ENCODE measurements around the gene SERAC1.

Gene SERAC1

DNA sequence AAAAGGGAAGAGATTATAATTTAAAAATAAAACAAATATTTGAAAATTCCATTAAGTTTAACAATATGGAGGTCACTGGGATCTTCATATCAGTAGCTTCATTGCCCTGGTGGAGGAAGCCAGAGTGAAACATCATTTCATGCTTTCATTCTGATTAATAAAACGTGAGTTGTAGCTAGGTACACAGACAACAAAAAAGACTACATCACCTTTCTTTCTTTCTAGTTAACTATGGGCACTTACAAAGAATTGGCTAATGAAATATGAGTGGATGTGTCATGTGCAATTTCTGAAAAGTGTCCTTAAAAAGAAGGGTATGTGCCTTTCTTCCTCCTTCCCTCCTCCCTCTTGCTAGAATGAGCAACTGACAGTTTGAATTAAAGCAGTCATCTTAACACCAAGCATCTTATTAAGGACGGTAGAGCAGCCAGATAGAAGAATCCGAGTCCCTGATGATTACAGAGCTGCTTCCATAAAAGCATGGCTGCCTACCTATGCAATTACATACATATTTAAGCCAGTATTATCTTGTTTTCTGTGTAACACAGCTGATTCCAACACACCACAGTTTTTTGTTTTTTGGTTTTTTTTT lies 3.4 kb downstream of the SERAC1 start:
- Histone ChIP-seq H2BK5ac (ENCODE audit: low read depth, low read length, poor library complexity, severe bottlenecking) (no peak overlapping the region), H4K91ac (ENCODE audit: low read length) (no peak overlapping the region), H2AK5ac (ENCODE audit: low read length, severe bottlenecking) (no peak overlapping the region), H3K4me3 (ENCODE audit: insufficient read depth in 1 of 2, low read depth in 1 of 2, low read length in 2 of 2) (no peak overlapping the region), H3K9ac (ENCODE audit: low read length) (no peak overlapping the region), H3K9me3 (ENCODE audit: control insufficient read depth, low read length) (no peaks in the 10 kb centered on the region), H3K4me1 (ENCODE audit: control insufficient read depth, insufficient read depth, low read depth, low read length) (peaks cover 7% of the 10 kb centered on the region), H3K23ac (ENCODE audit: low read length in 2 of 2) (no peak overlapping the region), H2BK120ac (ENCODE audit: low read depth, low read length) (no peak overlapping the region), H3K36me3 (ENCODE audit: control insufficient read depth in 1 of 2, insufficient read depth in 2 of 2, low read depth in 1 of 2, low read length in 2 of 2) (peaks cover 0 to 3% of the 10 kb centered on the region in 2 experiments), H3K27ac (ENCODE audit: low read length, poor library complexity, severe bottlenecking) (no peak overlapping the region), H3K4me2 (ENCODE audit: low read length, poor library complexity, severe bottlenecking) (no peak overlapping the region), H2AFZ (ENCODE audit: low read depth, low read length) (no peak overlapping the region), H3K27me3 (ENCODE audit: control insufficient read depth in 1 of 2, insufficient read depth in 1 of 2, low read length in 2 of 2) (no peaks in the 10 kb centered on the region), H3K79me1 (replicated peaks; ENCODE audit: low read length, poor library complexity, severe bottlenecking) (peaks cover 12% of the 10 kb centered on the region), H2BK15ac (ENCODE audit: low read depth, poor library complexity, severe bottlenecking) (no peak overlapping the region), H3K14ac (ENCODE audit: low read length in 2 of 2) (no peak overlapping the region), H2BK12ac (ENCODE audit: low read length in 2 of 2) (no peak overlapping the region), H3K4ac (ENCODE audit: low read depth in 1 of 2, low read length in 2 of 2) (no peak overlapping the region), H4K8ac (ENCODE audit: low read length) (no peak overlapping the region), H3K18ac (ENCODE audit: low read depth in 1 of 2, low read length in 2 of 2) (no peak overlapping the region)
- DNase-seq: no peak
- WGBS: 97% methylated on average over 2 of the region's 3 CpGs

DNA sequence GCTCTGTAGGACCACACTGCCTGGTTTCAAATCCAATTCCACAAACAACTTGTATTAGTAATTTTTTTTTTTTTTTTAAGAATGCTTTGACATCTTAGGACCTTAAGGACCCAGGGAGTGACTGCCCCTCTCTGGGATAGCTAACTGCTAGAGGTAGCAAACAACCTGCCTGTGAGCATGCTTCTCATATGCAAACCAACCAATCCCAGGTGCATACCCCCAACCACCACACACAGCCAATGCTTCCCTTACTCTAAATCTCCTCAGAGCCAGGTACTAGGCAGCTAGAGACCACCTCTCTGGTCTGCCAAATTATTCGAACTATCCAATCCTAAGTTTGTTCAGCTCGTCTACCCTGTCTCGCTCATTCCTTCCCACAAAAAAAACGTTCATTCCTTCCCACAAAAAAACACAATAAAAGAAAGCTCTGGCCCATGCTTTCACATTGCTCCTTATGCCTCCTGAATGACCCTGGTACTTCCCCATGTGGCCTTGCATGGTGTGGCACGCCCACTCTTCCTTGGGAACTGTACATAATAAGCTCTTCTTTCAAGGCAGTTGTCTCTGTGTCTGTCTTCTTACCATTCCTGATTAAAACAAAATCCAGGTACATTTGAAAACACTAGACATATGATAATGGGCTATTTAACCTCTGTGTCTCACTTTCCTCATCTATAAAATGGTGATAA lies 6.4 kb downstream of the SERAC1 start:
- H3K4me2 ChIP-seq (ENCODE audit: low read length, poor library complexity, severe bottlenecking): peak overlapping the region; percentile 6
- H3K14ac ChIP-seq (ENCODE audit: low read length in 2 of 2): no peak overlapping the region
- peak overlapping the region; percentile 81 for H2AK5ac ChIP-seq (ENCODE audit: low read length, severe bottlenecking)
- H3K4me3 ChIP-seq (ENCODE audit: insufficient read depth in 1 of 2, low read depth in 1 of 2, low read length in 2 of 2): no peak overlapping the region
- no peak overlapping the region for H2AFZ ChIP-seq (ENCODE audit: low read depth, low read length)
- no peak overlapping the region for H3K4ac ChIP-seq (ENCODE audit: low read depth in 1 of 2, low read length in 2 of 2)
- H2BK15ac ChIP-seq (ENCODE audit: low read depth, poor library complexity, severe bottlenecking): no peak overlapping the region
- H4K8ac ChIP-seq (ENCODE audit: low read length): no peak overlapping the region
- no peak overlapping the region for H4K91ac ChIP-seq (ENCODE audit: low read length)
- no peak for DNase-seq
- H3K18ac ChIP-seq (ENCODE audit: low read depth in 1 of 2, low read length in 2 of 2): no peak overlapping the region
- WGBS: 81% methylated on average over 5 of the region's 5 CpGs
- no peak overlapping the region for H2BK120ac ChIP-seq (ENCODE audit: low read depth, low read length)
- H3K9me3 ChIP-seq (ENCODE audit: control insufficient read depth, low read length): no peaks in the 10 kb centered on the region
- no peak overlapping the region for H3K27ac ChIP-seq (ENCODE audit: low read length, poor library complexity, severe bottlenecking)
- H3K4me1 ChIP-seq (ENCODE audit: control insufficient read depth, insufficient read depth, low read depth, low read length): peaks cover 4% of the 10 kb centered on the region
- H2BK12ac ChIP-seq (ENCODE audit: low read length in 2 of 2): no peak overlapping the region
- peaks cover 15% of the 10 kb centered on the region for H3K79me1 ChIP-seq (replicated peaks; ENCODE audit: low read length, poor library complexity, severe bottlenecking)
- H2BK5ac ChIP-seq (ENCODE audit: low read depth, low read length, poor library complexity, severe bottlenecking): no peak overlapping the region
- H3K27me3 ChIP-seq (ENCODE audit: control insufficient read depth in 1 of 2, insufficient read depth in 1 of 2, low read length in 2 of 2): no peaks in the 10 kb centered on the region
- H3K9ac ChIP-seq (ENCODE audit: low read length): no peak overlapping the region
- H3K36me3 ChIP-seq (ENCODE audit: control insufficient read depth in 1 of 2, insufficient read depth in 2 of 2, low read depth in 1 of 2, low read length in 2 of 2): peaks cover 0 to 12% of the 10 kb centered on the region in 2 experiments
- no peak overlapping the region for H3K23ac ChIP-seq (ENCODE audit: low read length in 2 of 2)

DNA sequence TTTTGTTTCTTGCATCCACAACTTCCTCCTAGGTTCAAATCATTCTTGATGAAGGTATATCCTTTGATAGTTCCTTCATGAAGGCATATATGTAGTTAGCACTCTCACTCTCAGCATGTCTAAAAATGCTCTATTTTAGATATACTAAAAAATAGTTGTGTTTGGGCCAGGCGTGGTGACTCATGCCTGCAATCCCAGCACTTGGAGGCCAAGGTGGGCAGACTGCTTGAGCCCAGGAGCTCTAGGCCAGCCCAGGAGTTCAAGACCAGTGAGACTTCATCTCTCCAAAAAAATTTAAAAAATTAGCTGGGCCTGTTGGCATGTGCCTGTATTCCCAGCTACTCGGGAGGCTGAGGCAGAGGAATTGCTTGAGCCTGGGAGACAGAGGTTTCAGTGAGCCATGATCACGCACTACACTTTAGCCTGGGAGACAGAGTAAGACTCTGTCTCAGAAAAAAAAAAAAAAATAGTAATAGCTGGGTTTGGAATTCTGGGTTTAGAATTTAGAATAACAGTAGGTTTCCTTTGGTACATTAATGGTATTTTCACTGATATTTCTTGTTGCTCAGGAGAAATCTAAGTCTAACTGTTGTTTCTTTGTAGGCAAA lies 7.0 kb downstream of the SERAC1 start:
- H4K8ac ChIP-seq (ENCODE audit: low read length): no peak overlapping the region

DNA sequence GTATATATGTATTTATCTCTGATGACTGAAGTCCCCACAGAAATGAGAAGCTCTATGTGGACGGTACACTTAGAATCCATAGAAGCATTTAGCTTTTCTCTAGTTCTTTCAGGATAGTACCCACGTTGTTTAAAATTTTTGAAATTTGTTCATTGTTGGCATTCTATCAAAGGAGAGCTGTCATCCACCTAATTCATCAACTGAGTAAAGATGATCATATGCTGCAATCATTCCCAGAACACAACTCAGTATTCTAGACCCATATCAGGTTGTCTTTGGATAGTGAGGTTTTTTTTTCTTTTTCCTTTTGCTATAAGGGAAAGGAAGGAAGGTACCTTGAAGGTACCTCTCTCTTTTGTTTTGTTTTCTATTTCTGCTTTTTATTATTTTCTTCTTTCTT lies 9.3 kb downstream of the SERAC1 start:
- H3K23ac ChIP-seq (ENCODE audit: low read length in 2 of 2): no peak overlapping the region
- no peaks in the 10 kb centered on the region for H3K9me3 ChIP-seq (ENCODE audit: control insufficient read depth, low read length)
- no peak overlapping the region for H3K9ac ChIP-seq (ENCODE audit: low read length)
- peaks cover 4% of the 10 kb centered on the region for H3K4me1 ChIP-seq (ENCODE audit: control insufficient read depth, insufficient read depth, low read depth, low read length)
- no peak overlapping the region for H3K27ac ChIP-seq (ENCODE audit: low read length, poor library complexity, severe bottlenecking)
- H3K18ac ChIP-seq (ENCODE audit: low read depth in 1 of 2, low read length in 2 of 2): no peak overlapping the region
- no peak overlapping the region for H4K8ac ChIP-seq (ENCODE audit: low read length)
- no peak overlapping the region for H2BK5ac ChIP-seq (ENCODE audit: low read depth, low read length, poor library complexity, severe bottlenecking)
- H2AFZ ChIP-seq (ENCODE audit: low read depth, low read length): no peak overlapping the region
- no peak overlapping the region for H3K4me3 ChIP-seq (ENCODE audit: insufficient read depth in 1 of 2, low read depth in 1 of 2, low read length in 2 of 2)
- H2BK120ac ChIP-seq (ENCODE audit: low read depth, low read length): no peak overlapping the region
- no peak overlapping the region for H3K14ac ChIP-seq (ENCODE audit: low read length in 2 of 2)
- WGBS: no CpG with 5 or more reads among the region's 2 CpGs
- DNase-seq: no peak
- no peak overlapping the region for H3K4ac ChIP-seq (ENCODE audit: low read depth in 1 of 2, low read length in 2 of 2)
- H3K36me3 ChIP-seq (ENCODE audit: control insufficient read depth in 1 of 2, insufficient read depth in 2 of 2, low read depth in 1 of 2, low read length in 2 of 2): peaks cover 3 to 23% of the 10 kb centered on the region in 2 experiments
- H2BK12ac ChIP-seq (ENCODE audit: low read length in 2 of 2): no peak overlapping the region
- no peak overlapping the region for H3K4me2 ChIP-seq (ENCODE audit: low read length, poor library complexity, severe bottlenecking)
- H2AK5ac ChIP-seq (ENCODE audit: low read length, severe bottlenecking): no peak overlapping the region
- no peaks in the 10 kb centered on the region for H3K27me3 ChIP-seq (ENCODE audit: control insufficient read depth in 1 of 2, insufficient read depth in 1 of 2, low read length in 2 of 2)
- H3K79me1 ChIP-seq (replicated peaks; ENCODE audit: low read length, poor library complexity, severe bottlenecking): peaks cover 20% of the 10 kb centered on the region
- no peak overlapping the region for H4K91ac ChIP-seq (ENCODE audit: low read length)
- no peak overlapping the region for H2BK15ac ChIP-seq (ENCODE audit: low read depth, poor library complexity, severe bottlenecking)

More for the DNA sequence above, 7.0 kb downstream of the SERAC1 start:
- H3K18ac ChIP-seq (ENCODE audit: low read depth in 1 of 2, low read length in 2 of 2): no peak overlapping the region
- H3K27me3 ChIP-seq (ENCODE audit: control insufficient read depth in 1 of 2, insufficient read depth in 1 of 2, low read length in 2 of 2): no peaks in the 10 kb centered on the region
- H2BK120ac ChIP-seq (ENCODE audit: low read depth, low read length): no peak overlapping the region
- no peak overlapping the region for H4K91ac ChIP-seq (ENCODE audit: low read length)
- no peak overlapping the region for H3K14ac ChIP-seq (ENCODE audit: low read length in 2 of 2)
- peak overlapping the region; percentile 10 for H3K27ac ChIP-seq (ENCODE audit: low read length, poor library complexity, severe bottlenecking)
- no peak overlapping the region for H2BK5ac ChIP-seq (ENCODE audit: low read depth, low read length, poor library complexity, severe bottlenecking)
- no peak overlapping the region for H2BK12ac ChIP-seq (ENCODE audit: low read length in 2 of 2)
- no peak overlapping the region for H3K23ac ChIP-seq (ENCODE audit: low read length in 2 of 2)
- no peak overlapping the region for H2BK15ac ChIP-seq (ENCODE audit: low read depth, poor library complexity, severe bottlenecking)
- H2AFZ ChIP-seq (ENCODE audit: low read depth, low read length): no peak overlapping the region
- H2AK5ac ChIP-seq (ENCODE audit: low read length, severe bottlenecking): no peak overlapping the region
- DNase-seq: peak; percentile 47
- no peak overlapping the region for H3K9ac ChIP-seq (ENCODE audit: low read length)
- H3K4me3 ChIP-seq (ENCODE audit: insufficient read depth in 1 of 2, low read depth in 1 of 2, low read length in 2 of 2): no peak overlapping the region
- peaks cover 0 to 15% of the 10 kb centered on the region in 2 experiments for H3K36me3 ChIP-seq (ENCODE audit: control insufficient read depth in 1 of 2, insufficient read depth in 2 of 2, low read depth in 1 of 2, low read length in 2 of 2)
- H3K79me1 ChIP-seq (replicated peaks; ENCODE audit: low read length, poor library complexity, severe bottlenecking): peaks cover 18% of the 10 kb centered on the region
- no peak overlapping the region for H3K4me2 ChIP-seq (ENCODE audit: low read length, poor library complexity, severe bottlenecking)
- peaks cover 4% of the 10 kb centered on the region for H3K4me1 ChIP-seq (ENCODE audit: control insufficient read depth, insufficient read depth, low read depth, low read length)
- WGBS: 84% methylated on average over 3 of the region's 3 CpGs
- H3K4ac ChIP-seq (ENCODE audit: low read depth in 1 of 2, low read length in 2 of 2): no peak overlapping the region
- no peaks in the 10 kb centered on the region for H3K9me3 ChIP-seq (ENCODE audit: control insufficient read depth, low read length)
